SK-N-SH treated with all-trans-retinoic acid at 6 μM for 48 hours (cell line): ENCODE measurements around the gene CDK12.
"Not testable (repeated sequence)": the region's sequence is repeated elsewhere in the genome, so short reads cannot be mapped to it uniquely, and the experiment has no call there.

ENCODE experiments used
- ATAC-seq: fragments of 200-7000 bp; cut with Tn5 transposase; 3 replicates; pipeline ENCODE4 v1.9.1; 2020; ENCODE audit warnings: mild to moderate bottlenecking, moderate library complexity
- BACH2 ChIP-seq: fragments of 250-450 bp; sonication (Bioruptor Pico); IDR thresholded peaks from 2 replicates; pipeline ENCODE4 v1.9.0; 2021; ENCODE audit warnings: mild to moderate bottlenecking, borderline replicate concordance
- CREB5 ChIP-seq: fragments of 250-450 bp; sonication (Bioruptor Pico); IDR thresholded peaks from 2 replicates; pipeline ENCODE4 v1.5.1; 2020; ENCODE audit warnings: low read depth, mild to moderate bottlenecking, moderate library complexity
- CSDC2 ChIP-seq: fragments of 250-450 bp; sonication (Bioruptor Pico); IDR thresholded peaks from 2 replicates; pipeline ENCODE4 v1.5.0; 2020; ENCODE audit warnings: mild to moderate bottlenecking, moderate library complexity
- CSRNP3 ChIP-seq: fragments of 250-450 bp; sonication (Bioruptor Pico); IDR thresholded peaks from 2 replicates; pipeline ENCODE4 v1.5.1; 2021; ENCODE audit warnings: mild to moderate bottlenecking, moderate library complexity
- ESRRG ChIP-seq: fragments of 250-450 bp; sonication (Bioruptor Pico); IDR thresholded peaks from 2 replicates; pipeline ENCODE4 v1.6.1; 2021; ENCODE audit warnings: mild to moderate bottlenecking
- GLIS3 ChIP-seq: fragments of 250-450 bp; sonication (Bioruptor Pico); IDR thresholded peaks from 2 replicates; pipeline ENCODE4 v1.5.0; 2020; ENCODE audit warnings: mild to moderate bottlenecking, moderate library complexity
- ISL1 ChIP-seq: fragments of 250-450 bp; sonication (Bioruptor Pico); IDR thresholded peaks from 2 replicates; pipeline ENCODE4 v2.1.2; 2022; ENCODE audit warnings: mild to moderate bottlenecking, moderate library complexity
- OSR1 ChIP-seq: fragments of 250-450 bp; sonication (Bioruptor Pico); IDR thresholded peaks from 2 replicates; pipeline ENCODE4 v1.8.0; 2022; ENCODE audit warnings: moderate library complexity, mild to moderate bottlenecking, inconsistent platforms
- PATZ1 ChIP-seq: fragments of 250-450 bp; sonication (Bioruptor Pico); IDR thresholded peaks from 2 replicates; pipeline ENCODE4 v1.8.0; 2020; ENCODE audit warnings: mild to moderate bottlenecking, moderate library complexity, borderline replicate concordance
- POU6F1 ChIP-seq: fragments of 250-450 bp; sonication (Bioruptor Pico); IDR thresholded peaks from 2 replicates; pipeline ENCODE4 v1.8.0; 2021; ENCODE audit warnings: low read depth, mild to moderate bottlenecking, moderate library complexity, borderline replicate concordance
- PPARA ChIP-seq: fragments of 250-450 bp; sonication (Bioruptor Pico); IDR thresholded peaks from 2 replicates; pipeline ENCODE4 v1.5.0; 2020; ENCODE audit warnings: mild to moderate bottlenecking, borderline replicate concordance
- RARB ChIP-seq: fragments of 250-450 bp; sonication (Bioruptor Pico); IDR thresholded peaks from 2 replicates; pipeline ENCODE4 v1.8.0; 2021; ENCODE audit warnings: mild to moderate bottlenecking, moderate library complexity
- SNAI2 ChIP-seq: fragments of 250-450 bp; sonication (Bioruptor Pico); IDR thresholded peaks from 2 replicates; pipeline ENCODE4 v1.5.0; 2020; ENCODE audit warnings: mild to moderate bottlenecking, moderate library complexity
- TOX ChIP-seq: fragments of 250-450 bp; sonication (Bioruptor Pico); IDR thresholded peaks from 2 replicates; pipeline ENCODE4 v1.8.0; 2021; ENCODE audit warnings: mild to moderate bottlenecking, moderate library complexity, borderline replicate concordance
- ZC3H10 ChIP-seq: fragments of 250-450 bp; sonication (Bioruptor Pico); IDR thresholded peaks from 2 replicates; pipeline ENCODE4 v1.5.1; 2021; ENCODE audit warnings: mild to moderate bottlenecking, moderate library complexity
- ZFP3 ChIP-seq: fragments of 250-450 bp; sonication (Bioruptor Pico); IDR thresholded peaks from 2 replicates; pipeline ENCODE4 v1.5.0; 2020; ENCODE audit warnings: mild to moderate bottlenecking, moderate library complexity
- ZFP30 ChIP-seq: fragments of 450-650 bp; formaldehyde crosslinking; IDR thresholded peaks from 2 replicates; pipeline ENCODE4 v1.5.0; 2022; ENCODE audit warnings: mild to moderate bottlenecking, moderate library complexity
- ZNF565 ChIP-seq: fragments of 450-650 bp; formaldehyde crosslinking; conservative IDR thresholded peaks from 2 replicates; pipeline ENCODE4 v1.5.0; 2020; ENCODE audit warnings: low read depth, mild to moderate bottlenecking, moderate library complexity
- ZNF70 ChIP-seq: fragments of 450-650 bp; formaldehyde crosslinking; IDR thresholded peaks from 2 replicates; pipeline ENCODE4 v1.5.0; 2020; ENCODE audit warnings: mild to moderate bottlenecking, moderate library complexity
- ZNF8 ChIP-seq: fragments of 450-650 bp; formaldehyde crosslinking; IDR thresholded peaks from 2 replicates; pipeline ENCODE4 v1.5.0; 2020; ENCODE audit warnings: mild to moderate bottlenecking, moderate library complexity

The CDK12 gene

DNA sequence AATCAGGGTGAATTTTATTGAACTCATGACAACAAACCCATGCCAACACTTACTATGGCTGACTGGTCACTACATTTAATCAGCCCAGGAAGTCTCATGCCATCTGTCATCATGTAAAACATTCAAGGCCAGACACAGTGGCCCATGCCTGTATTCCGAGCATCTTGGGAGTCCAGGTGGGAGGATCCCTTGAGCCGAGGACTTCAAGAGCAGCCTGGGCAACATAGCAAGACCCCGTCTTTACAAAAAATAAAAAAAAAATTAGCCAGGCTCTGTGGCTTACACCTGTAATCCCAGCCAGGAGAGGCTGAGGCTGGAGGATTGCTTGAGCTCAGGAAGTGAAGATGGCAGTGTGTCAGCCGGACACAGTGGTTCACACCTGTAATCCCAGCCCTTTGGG lies 5.4 kb upstream of the CDK12 start:
- no peak for ATAC-seq

DNA sequence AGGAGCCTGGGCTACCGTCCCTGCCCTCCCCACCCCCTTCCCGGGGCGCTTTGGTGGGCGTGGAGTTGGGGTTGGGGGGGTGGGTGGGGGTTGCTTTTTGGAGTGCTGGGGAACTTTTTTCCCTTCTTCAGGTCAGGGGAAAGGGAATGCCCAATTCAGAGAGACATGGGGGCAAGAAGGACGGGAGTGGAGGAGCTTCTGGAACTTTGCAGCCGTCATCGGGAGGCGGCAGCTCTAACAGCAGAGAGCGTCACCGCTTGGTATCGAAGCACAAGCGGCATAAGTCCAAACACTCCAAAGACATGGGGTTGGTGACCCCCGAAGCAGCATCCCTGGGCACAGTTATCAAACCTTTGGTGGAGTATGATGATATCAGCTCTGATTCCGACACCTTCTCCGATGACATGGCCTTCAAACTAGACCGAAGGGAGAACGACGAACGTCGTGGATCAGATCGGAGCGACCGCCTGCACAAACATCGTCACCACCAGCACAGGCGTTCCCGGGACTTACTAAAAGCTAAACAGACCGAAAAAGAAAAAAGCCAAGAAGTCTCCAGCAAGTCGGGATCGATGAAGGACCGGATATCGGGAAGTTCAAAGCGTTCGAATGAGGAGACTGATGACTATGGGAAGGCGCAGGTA lies 762 bp downstream of the CDK12 start:
- ATAC-seq, result peak; percentile 57
- no peak for TF ChIP-seq ESRRG
- no peak for TF ChIP-seq BACH2 (CRISPR knock-in tag)
- no peak for TF ChIP-seq CSRNP3 (CRISPR knock-in tag)
- TF ChIP-seq POU6F1 (CRISPR knock-in tag), result no peak
- TF ChIP-seq ISL1 (CRISPR knock-in tag), result no peak
- no peak for TF ChIP-seq RARB
- no peak for TF ChIP-seq TOX (CRISPR knock-in tag)
- no peak for TF ChIP-seq SNAI2 (CRISPR knock-in tag)
- TF ChIP-seq ZC3H10 (CRISPR knock-in tag), result no peak
- TF ChIP-seq OSR1 (CRISPR knock-in tag), result no peak
- TF ChIP-seq ZFP3 (CRISPR knock-in tag), result no peak
- TF ChIP-seq GLIS3 (CRISPR knock-in tag), result no peak
- TF ChIP-seq ZNF8, result no peak
- no peak for TF ChIP-seq ZFP30 (CRISPR knock-in tag)
- no peak for TF ChIP-seq CREB5 (CRISPR knock-in tag)
- TF ChIP-seq CSDC2 (CRISPR knock-in tag), result no peak

More for the DNA sequence above, 5.4 kb upstream of the CDK12 start:
- TF ChIP-seq GLIS3 (CRISPR knock-in tag) (no peak), ESRRG (no peak), PPARA (CRISPR knock-in tag) (no peak), ZNF8 (no peak), ISL1 (CRISPR knock-in tag) (no peak), CREB5 (CRISPR knock-in tag) (no peak), SNAI2 (CRISPR knock-in tag) (no peak), BACH2 (CRISPR knock-in tag) (no peak)

DNA sequence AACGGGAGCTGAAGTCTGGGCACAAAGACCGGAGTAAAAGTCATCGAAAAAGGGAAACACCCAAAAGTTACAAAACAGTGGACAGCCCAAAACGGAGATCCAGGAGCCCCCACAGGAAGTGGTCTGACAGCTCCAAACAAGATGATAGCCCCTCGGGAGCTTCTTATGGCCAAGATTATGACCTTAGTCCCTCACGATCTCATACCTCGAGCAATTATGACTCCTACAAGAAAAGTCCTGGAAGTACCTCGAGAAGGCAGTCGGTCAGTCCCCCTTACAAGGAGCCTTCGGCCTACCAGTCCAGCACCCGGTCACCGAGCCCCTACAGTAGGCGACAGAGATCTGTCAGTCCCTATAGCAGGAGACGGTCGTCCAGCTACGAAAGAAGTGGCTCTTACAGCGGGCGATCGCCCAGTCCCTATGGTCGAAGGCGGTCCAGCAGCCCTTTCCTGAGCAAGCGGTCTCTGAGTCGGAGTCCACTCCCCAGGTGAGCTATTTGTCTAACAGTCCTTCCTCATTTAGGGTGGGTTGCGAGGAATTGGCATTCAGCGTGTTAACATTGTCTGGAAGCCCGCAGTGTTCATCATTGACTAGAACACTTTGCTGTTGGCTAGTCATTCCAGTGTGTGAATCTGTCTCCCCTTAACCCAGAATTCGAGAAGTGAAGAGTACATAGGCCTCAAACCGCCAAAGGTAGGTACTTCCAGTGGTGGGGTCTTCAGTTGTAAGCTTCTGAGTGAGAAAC lies 1.5 kb downstream of the CDK12 start:
- no peak for TF ChIP-seq ZNF565 (CRISPR knock-in tag)
- TF ChIP-seq, all 23 proteins: peak for 0

GRCh38 chr17:39464639-39465181 lies 3.4 kb downstream of the CDK12 start:
- ATAC-seq, result not testable (repeated sequence)

More for the DNA sequence above, 1.5 kb downstream of the CDK12 start:
- ATAC-seq, result peak; percentile 2; the same call in 1 of the 3 replicates

GRCh38 chr17:39468610-39469009 lies 7.3 kb downstream of the CDK12 start:
- not testable (repeated sequence) for ATAC-seq

- no peak for ATAC-seq
- no peak for TF ChIP-seq ZFP30 (CRISPR knock-in tag)
- TF ChIP-seq BACH2 (CRISPR knock-in tag), result no peak
- no peak for TF ChIP-seq ZNF70 (CRISPR knock-in tag)
- TF ChIP-seq CREB5 (CRISPR knock-in tag), result no peak
- no peak for TF ChIP-seq ZNF8
- TF ChIP-seq RARB, result no peak
- TF ChIP-seq POU6F1 (CRISPR knock-in tag), result no peak
- TF ChIP-seq PATZ1 (CRISPR knock-in tag), result no peak
- TF ChIP-seq PPARA (CRISPR knock-in tag), result no peak
- no peak for TF ChIP-seq OSR1 (CRISPR knock-in tag)
Observed at GRCh38 chr17:39473310-39473709, 12.0 kb downstream of the CDK12 start.
